T1000 (cell line): ENCODE measurements around the gene ACRBP.

Experiments
- DNase-seq: peaks from one replicate; lab custom pipeline; 2025; ENCODE audit warnings: mixed read lengths; lab: John Stamatoyannopoulos, UW

ACRBP gene

DNA sequence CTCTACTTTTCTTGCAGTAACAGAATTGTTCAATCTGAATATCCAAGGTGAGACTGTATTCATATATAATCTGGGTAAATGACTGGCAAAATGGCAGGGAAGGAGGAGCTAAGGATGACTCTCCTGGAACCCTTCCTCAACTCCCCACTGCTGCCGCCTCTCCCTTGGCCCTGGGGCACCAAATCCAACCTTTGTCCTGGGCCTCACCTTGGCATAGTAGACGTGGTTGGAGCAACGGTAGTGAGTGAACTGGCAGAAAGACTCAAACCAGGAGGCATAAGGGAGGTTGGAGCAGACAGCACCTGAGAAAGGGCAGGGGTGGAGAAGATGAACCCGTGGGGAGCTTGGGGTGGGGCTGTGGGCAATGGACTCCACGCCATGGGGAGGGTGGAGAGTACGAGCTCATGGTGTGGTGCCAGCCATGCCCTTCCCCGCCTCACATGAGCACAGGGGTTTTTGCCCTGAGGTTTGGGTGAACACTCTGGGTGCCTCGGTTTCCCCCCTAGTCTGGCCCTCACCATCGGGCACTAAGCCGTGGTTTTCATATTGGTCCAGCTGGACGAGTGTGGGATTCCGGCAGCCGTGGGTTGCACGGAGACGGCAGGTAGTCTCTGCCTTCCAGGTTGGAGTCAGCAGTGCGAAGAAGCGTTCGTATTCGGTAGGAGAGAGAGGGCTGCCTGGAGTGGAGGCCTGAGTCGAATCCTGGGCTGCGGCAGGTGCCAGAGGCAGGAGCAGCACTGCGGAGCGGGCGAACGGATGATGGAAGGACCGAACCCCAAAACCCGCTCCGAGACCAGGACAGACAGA lies 753 bp downstream of the ACRBP start:
- DNase-seq, result no peak

DNA sequence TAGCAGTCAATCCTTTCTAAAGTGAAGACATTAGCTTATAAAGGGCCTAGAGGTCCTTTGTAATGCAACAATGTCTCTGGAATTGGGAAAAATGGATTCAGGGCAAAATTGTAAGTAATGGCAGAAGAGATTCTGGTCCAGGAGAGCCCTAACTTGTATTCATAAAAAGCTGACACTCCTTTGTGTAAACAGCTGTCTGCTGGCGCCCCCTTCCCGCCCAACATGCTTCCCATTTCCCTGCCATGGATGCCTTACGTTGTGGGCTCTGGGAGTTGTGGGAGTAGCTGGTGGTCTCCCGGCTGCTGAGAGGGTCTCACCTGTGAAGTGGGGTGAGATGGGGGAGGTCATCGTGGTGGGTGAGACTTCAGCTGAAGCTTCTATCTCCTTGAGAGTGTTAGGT lies 2.3 kb downstream of the ACRBP start:
- DNase-seq, result no peak

DNA sequence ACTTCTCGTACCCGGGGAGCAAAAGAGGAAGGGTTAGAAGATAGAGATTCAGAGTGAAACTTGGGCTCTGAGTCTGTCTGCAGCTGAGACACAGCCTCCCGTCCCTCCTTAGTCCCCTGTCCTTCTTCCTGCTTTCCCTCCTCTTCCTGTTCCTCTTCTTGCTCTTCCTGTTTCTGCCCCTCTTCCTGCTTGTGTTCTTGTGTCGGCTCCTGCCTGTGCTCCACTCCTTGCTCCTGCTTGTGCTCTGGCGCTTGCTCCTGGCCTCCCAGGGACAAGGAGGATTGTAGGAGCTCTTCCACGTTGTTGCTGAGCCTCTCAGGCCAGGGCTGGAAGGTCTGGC lies 3.0 kb downstream of the ACRBP start:
- no peak for DNase-seq

DNA sequence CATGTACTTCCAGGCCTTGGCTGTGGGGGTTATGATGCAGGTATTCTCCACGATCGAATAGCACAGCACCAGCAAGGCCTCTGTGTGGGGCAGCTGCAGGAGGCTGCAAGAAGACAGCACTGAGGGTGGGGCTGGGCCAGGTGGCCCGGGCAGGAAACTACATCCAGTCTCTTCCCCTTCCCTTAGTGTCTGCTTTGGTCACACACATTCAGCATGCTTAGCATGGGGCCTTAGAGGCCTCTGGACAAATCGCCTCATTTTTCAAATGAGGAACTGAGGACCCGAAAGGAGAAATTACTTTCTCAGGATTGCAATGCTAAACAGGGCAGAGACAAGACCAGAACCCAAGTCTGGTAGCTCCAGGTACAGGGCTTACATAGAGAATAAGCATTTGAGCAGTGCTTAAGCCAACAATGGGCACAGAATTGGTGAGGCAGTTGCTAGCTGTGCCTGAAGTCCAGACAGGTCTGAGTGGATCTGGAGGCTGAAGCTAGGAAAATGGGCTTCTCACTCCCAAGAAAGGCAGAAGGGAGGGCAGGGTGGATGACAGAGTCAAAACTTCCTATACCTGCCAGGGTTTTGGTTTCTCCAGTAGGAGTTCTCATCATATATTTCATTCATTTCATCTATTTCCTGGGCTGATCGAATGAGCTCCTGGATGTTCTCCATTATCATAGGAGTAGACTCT lies 3.5 kb downstream of the ACRBP start:
- no peak for DNase-seq

DNA sequence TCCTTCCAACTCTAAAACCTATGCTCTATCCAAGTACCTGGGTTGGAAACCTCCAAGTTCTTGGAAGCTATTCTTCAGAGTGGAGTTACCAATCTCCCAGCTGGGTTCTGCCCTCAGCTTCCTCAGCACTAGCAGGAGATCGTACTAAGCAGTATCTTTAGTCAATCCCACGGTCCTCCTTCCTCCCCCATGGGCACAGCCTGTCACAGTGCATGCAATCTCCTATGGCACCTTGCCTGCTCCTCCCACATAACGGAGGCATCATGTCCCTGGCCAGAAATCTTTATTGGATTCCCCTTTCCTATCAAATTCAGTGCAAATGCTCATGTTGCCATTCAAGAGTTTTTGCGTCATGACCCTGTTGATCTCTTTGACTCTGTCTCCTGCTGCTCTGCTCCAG lies 6.1 kb downstream of the ACRBP start:
- no peak for DNase-seq

DNA sequence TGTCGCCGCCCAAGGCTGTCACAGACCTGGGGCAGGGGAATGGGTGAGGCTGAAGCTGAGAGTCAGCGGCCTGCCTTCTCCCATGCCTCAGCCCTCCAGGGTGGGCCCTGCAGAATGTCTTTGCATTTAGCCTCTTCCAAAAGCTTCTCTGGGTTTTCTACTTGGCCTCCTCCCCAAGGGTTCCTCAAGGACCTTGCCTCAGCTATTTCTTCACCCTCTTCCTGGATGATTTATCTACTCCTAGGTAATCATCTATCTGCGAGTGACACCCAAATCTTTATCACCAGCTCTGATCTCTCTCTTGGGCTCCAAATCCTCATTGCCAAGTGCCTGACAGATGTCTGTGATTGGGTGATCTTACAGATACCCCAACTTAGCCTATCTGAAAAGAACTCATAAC lies 6.7 kb downstream of the ACRBP start:
- no peak for DNase-seq

DNA sequence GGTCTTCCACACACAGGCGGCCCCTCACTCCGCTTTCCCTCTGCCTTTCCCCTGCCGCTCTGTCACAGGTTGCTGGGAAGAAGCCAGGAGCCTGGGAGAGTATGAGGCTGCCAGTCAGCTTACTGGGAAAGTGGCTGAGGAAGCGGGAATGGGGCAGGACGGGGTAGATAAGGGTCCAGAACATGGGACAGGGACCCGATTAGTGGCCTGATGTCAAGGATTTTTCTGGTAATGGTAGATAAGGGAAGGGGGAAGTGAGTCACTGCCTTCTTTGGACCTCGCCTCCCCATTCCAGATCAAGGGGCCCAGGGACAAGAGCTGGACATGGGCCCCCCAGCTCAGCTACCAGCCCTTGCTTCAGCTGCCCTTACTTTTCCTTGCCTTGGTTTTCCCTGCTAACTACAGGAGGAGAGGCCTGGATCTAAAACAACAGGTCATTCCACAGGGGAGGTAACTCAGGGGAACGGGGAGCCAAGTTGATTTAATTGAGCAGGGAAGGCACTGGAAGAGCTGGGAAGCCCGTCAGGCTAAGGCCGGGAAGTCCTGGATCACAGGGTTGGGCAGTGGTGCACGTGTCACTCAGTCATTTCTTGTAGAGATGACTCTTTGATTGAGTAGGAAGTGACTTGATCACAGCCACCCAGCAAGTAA lies 8.0 kb downstream of the ACRBP start:
- DNase-seq, result no peak

DNA sequence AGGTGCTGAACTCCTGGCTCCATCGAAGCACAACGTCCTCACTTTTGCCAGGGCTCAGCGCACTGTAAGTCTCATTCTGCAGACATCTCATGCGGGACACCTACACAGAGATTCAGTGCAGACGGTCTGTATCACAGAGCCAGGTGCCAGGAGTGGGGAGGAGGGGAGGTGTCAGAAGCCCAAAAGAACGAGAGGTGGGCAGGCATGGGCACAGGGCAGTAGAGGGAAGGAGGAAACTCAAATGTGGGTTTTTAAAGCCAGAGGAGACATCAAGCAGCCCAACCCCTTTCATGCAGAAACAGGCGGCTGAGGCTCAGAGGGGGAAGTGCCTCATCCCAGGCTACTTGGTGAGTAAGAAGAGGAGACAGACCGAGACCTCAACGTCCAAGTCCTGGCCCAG lies 8.9 kb downstream of the ACRBP start:
- DNase-seq, result no peak

DNA sequence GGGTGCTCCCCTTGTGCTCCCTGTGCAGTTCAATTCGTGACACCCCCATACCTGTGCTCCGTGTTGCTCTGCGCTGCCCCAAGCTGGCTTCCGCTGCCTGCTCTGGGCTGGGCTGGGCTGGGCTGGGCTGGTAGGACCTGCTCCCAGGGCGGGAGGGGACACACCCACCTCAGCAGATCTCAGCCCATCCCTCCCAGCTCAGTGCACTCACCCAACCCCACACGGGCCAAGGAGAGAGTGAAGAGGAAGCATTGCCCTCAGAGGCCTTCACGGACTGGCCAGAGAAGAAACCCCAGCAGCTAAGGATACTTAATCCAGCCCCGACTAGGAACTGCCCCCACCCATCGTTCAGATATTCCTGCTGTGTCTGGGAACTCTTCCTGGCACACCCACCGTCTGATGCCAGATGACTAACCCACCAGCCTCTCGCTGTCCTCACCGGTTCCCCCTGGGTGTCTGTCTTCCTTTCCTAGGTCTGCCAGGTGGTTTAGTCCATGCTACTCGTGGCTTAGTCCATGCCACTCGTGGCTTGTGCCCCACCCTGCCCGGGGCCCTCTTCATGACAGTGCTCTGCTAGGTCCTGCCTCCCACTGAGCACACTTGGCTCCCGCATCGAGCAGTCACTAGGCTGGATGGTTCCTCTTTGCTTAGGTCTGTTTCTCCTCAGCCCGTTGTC lies 11.2 kb downstream of the ACRBP start, which contains the start of gene LPAR5:
Gene LPAR5, minus strand, starts transcription at position 104 of the 676 bp plus-strand sequence. CDS start 14,711 bp downstream, outside the sequence.
- DNase-seq, result peak; percentile 58

DNA sequence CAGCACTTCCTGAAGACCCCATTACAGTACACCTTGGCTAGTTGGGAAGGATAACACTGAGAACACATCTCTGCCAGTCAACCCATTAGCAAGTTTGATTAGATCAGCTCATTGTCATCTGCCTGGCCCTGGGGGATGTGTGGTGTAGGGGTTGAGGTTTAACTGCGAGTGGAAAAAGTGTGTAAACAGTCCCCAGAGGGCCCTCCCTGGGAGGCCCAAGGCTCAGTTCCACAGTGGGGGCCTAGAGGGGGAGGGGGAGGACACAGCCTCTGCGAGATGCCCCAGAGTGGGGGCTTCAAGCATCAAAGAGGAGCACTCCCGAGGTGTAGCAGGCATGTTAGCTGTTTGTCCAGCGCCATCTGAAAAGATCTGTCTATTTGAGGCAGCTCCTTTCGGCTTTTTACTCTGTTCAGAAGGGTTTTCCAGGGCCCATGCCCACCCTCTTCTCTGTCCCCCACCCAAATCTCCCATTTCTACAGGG lies 11.8 kb downstream of the ACRBP start:
- DNase-seq, result peak; percentile 36

DNA sequence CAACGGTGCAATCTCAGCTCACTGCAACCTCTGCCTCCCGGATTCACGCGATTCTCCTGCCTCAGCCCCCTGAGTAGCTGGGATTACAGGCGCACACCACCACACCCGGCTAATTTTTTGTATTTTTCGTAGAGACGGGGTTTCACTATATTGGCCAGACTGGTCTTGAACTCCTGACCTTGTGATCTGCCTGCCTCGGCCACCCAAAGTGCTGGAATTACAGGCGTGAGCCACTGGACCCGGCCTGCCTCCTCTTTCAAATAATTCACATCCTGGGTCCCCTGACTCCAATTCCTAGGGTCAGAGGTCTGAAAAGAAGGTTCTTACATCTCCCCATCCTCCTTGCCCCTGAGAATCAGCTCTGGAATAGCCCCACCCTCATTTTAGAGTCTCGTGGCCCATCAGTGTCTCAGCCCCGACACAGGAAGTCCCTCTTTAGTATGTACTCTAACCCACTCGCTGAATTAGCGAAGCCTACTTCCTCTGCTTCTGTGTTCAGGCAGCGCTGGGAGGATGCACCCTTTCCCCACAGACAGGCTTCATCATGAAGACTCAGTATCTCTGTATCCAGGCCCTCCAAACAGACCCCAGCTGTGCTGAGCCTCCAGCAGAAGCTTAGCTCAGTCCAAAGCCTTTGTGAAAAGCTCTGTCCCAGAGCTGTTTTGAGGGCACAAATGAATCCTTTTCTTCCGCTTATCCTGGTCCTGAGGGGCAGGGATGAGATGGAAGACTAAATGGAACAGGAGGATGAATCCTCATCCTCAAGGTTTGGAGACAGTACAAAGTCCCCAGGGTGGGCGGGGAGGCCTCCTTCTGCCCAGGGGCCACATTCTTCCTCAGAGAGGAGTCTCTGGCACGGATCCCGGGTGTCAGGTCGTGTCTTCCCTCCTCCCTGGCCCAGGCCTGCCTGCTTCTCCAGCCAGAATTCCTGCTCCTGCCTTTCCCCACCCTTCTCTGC lies 14.9 kb downstream of the ACRBP start:
- DNase-seq, result no peak

DNA sequence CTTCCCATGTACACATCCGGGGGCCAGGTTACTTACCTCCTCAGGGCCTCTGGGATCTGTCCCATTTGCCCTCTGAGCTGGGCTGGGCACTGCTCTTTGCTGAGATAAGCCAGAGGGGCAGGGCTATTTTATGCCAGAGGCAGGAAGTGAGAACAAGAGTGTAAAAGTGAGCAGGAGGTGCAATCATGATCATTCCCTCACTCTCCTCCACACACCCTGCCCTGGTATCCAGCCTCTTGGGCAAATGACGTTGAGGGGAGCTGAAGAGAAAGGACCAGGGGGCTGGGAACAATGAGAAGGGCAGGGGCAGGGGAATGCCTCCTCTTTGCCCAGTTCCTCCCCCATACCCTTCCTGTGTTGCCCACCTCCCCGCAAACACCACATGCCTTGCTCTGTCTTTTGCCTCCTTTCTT lies 15.7 kb downstream of the ACRBP start:
- DNase-seq, result no peak

DNA sequence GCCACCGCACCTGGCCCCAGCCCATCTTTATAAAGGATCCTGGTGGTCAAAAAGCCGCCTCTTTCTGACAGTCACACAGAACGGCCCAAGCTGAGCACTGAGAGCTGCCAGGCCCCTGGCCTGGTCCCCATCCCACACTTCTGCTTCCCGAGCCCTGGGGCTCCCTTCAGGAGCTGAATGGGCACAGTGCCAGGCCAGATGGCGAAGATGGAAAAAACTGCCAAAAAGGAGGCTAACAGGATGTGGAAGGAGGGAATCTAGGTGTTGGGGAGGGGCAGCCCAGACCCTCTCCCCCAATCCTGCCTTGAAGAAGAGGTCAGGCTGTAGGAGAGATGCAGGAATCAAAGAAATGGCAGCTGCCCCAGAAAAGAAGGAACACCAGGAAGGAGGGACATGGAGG lies 16.5 kb downstream of the ACRBP start:
- no peak for DNase-seq

DNA sequence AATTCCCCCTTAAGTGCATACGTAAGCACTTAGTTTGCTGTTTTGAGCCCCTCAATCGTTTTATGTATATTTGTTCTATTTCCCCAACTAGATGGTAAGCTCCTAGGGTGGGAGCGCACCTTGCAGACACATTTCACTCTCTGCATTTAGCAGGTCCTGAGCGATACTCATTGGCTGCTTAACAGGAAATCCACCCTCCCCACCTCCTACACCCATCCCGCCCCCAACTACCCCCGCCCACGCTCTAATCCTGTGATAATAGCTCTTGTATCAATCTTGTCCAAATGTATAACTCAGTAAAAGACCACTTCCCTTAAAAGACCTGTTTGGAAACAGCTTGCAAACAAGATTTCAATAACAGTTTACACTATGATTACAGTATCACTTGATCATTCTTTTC lies 19.6 kb downstream of the ACRBP start:
- DNase-seq, result no peak

DNA sequence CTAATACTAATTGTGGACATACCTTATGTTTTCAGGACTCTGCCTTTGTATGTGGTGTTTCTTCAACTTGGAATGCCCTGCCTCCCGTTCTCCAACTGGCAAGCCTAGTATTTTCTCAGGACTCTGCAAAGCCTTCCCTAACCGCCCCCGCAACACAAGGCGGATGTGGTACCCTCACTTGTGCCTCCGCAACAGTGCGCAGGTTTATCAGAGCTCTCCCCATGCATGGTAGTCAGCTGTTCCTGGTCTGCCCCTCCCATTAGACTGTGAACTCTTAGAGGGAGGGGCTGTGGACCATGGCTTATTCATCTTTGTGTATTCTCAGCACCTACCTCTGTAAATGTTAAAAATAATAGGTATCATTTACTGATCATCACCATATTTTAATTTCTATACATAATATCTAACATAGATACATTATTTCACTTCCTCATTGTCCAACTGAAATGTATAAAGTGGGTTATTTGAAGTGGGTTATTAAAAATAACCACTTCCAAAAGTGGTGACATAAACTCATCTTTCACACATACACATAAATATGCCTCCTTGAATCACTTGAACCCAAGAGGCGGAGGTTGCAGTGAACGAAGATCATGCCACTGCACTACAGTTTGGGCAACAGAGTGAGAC lies 20.5 kb downstream of the ACRBP start:
- no peak for DNase-seq

DNA sequence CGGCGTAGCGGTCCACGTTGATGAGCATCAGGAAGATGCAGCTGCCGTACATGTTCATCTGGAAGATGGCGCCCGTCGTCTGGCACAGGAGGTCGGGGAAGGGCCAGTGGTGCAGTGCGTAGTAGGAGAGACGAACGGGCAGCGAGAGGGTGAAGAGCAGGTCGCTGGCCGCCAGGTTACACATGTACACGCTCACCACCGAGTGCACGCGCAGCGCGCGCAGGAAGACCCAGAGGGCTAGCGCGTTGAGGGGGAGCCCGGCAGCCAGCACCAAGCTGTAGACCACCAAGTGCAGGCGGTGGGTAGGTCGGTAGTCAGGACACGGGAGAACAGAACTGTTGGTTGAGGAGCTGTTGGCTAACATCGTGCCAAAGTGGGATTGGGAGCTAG lies 26.4 kb downstream of the ACRBP start:
- no peak for DNase-seq

DNA sequence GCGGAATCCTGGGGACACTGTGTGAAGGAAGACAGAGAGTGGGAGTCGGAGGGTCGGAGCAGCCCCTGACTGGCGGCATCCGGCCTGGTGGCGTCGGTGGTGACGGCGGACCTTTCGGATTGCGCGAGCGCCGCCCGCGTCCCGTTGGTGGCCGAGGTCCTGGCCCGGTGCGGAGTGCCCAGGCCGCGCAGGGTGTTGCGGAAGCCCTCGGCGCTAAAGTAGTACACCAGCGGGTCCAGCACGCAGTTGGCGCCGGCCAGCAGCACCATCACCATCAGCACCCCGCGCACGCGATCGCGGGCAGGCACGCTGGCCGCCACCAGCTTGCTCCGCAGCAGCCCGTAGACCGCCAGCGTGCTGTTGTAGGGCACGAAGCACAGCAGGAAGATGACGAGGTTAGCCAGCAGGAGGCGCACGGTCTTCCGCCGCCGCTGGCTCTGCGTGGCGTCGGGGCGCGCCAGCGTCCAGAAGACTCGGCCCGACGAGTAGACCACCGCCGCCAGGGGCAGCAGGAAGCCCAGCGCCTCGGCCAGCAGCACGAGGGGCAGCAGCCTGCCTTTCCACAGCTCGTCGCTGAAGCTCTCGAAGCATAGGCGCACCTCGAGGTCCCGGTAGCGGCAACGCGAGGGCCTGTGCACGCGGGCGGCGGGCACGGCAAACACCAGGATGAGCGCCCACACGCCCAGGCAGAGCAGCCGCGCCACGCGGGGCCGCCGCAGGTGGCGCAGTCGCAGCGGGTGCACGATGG lies 26.9 kb downstream of the ACRBP start:
- no peak for DNase-seq

DNA sequence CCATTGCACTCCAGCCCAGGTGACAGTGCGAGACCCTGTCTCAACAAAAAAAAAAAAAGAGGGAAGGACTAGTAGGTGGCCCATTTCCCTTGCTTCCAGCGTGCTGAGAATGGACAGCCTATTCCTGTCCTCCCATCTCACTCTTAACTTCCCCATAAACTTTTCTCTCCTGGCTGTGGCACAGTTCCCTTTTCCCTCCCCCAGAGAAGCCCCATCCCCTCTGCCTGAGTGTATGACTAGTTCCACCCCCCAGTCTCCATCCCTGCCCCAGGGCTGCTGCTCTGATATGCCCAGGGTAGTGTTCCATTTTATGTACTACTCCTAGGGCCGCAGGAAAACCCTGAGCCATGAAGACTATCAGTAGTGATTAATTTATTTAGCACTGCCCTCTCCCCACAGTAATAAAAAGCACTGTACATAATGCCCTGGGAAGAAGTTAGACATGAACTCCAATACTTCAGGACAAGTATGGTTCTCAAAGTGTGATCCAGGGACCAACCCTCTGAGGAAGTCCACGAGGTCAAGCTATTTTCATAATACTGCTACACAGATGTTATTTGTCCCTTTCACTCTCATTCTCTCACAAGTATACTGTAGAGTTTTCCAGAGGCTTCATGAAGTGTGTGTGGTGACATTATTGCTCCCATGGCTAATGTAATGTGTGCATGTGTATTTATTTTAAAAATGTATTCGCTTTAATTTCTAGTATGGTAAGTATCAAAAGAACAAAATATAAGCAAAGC lies 28.6 kb downstream of the ACRBP start:
- DNase-seq, result no peak

DNA sequence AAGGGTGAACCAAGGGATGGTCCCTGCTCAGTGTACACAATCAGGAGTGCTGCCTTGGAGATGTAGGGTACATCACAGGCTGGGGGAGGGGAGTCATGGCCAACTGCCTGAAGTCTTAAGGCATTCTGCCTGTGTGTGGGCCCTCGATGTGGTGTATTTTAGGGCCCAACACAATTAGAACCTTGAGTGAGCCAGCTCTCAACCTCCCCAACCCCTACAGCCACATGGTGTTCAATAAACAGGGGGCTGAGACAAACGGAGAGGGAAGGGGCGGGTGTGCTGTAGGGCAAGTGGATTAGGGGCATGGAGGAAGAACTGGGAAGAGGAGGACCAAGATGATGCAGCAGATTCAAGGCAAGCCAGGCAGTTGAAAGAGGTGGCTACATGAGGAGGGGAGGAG lies 31.4 kb downstream of the ACRBP start:
- DNase-seq, result no peak
